GM19238 (cell line): ENCODE data around the gene TXNIP.

ENCODE experiments used
- DNase-seq: peaks from one replicate; pipeline ENCODE4 v3.0.0; 2011; ENCODE audit warnings: low spot score; ENCODE audit not compliant: insufficient read length

TXNIP gene

GRCh38 chr1:145985502-145986439, 10.6 kb downstream of the TXNIP start:
- no peak for DNase-seq

- no peak for DNase-seq
These were observed 11.3 kb downstream of the TXNIP start for GRCh38 chr1:145985129-145985501.

GRCh38 chr1:145983960-145984830, 12.2 kb downstream of the TXNIP start:
- DNase-seq: no peak

GRCh38 chr1:145983206-145983675, 13.1 kb downstream of the TXNIP start:
- no peak for DNase-seq

DNA sequence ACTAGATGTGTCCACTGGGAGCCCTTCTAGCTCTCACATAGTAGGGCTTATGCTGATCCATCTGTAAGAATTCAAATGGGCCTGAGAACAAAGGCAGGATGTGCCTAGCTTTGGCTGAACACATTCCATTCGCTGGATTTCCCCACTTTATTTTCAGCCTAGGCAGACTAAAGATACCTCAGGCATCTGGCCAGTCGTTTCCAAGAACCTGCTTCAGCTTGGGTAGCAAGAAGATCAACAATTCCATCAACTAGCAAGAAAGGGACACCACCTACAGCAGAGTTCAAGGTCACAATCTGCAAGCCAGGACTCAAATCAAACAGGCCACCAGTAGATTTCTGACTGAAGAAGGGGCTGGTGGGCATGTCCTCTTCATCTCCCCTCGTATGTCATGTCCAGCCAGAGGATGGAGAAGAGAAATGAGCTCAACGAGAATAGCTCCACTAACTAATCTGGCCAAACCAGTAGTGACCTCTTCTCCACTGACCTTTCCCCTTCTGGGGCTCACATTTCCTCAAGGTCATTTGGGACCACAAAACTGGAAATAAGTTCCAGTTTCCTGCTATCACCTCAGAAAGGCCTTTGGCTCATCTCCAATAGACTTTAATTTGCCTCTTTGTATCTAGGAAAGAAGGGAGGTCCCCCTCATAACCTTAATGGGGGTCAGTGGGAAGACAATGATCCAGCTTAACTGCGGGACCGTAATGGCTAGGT, 14.2 kb downstream of the TXNIP start:
- no peak for DNase-seq

GRCh38 chr1:145980457-145980994, 15.9 kb downstream of the TXNIP start:
- no peak for DNase-seq

GRCh38 chr1:145979746-145980456, 16.5 kb downstream of the TXNIP start:
- DNase-seq: no peak

- DNase-seq: peak; percentile 77
These were observed 17.3 kb downstream of the TXNIP start for GRCh38 chr1:145978854-145979745.

GRCh38 chr1:145978471-145978853, 17.9 kb downstream of the TXNIP start:
- DNase-seq: no peak

GRCh38 chr1:145977486-145978470, 18.6 kb downstream of the TXNIP start:
- DNase-seq: peak; percentile 54

DNA sequence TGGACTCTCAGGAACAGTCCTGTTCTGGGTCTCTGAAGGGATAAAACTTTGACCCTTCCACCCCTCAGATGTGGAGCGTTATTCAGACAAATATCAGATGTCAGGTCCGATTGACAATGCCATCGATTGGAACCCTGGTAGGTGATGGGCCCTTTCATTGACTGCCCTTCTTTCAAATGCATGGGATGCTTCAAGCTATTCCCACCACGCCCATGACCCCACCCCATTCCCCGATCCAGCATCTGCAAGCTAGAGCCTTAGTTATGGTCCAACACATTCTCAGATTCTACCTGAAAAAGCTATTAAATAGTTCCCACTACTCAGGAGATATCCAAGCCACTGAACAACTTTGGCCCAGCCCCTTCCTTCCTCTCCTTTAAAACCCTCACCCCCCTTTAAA, 19.4 kb downstream of the TXNIP start:
- no peak for DNase-seq

DNA sequence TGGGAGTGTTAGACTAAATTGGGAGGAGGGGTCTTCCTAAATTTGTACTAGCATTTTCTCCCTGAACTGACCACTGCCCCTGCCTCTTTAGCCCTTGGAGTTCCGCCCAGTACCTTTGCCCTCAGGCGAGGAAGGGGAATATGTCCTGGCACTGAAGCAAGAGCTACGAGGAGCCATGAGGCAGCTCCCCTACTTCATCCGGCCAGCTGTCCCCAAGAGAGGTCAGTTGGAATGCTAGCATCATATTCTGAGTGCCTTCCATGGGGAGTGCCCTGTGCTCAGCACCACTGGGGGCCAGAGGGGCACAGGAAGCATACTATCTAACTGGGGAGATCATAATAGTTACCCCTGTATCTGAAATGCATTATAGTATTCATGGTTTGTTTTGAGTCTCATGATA, 21.2 kb downstream of the TXNIP start:
- DNase-seq: no peak

- no peak for DNase-seq
These were observed 21.7 kb downstream of the TXNIP start for GRCh38 chr1:145974721-145975120.

- DNase-seq: no peak
These were observed 23.8 kb downstream of the TXNIP start for GRCh38 chr1:145972580-145972979.

DNA sequence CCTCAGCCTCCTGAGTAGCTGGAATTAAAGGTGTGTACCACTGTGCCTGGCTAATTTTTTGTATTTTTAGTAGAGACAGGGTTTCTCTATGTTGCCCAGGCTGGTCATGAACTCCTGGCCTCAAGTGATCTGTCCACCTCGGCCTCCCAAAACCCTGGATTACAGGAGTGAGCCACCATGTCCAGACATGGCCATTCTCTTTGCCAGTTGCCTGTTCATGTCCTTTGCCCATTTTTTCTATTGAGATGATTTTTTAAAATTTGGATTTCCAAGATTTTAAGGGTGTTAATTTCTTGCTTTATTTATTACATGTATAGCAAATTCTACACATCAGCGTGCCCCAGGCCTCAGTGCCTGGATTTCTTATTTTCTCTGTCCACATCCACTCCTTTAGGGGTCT, 29.1 kb downstream of the TXNIP start:
- DNase-seq: no peak

DNA sequence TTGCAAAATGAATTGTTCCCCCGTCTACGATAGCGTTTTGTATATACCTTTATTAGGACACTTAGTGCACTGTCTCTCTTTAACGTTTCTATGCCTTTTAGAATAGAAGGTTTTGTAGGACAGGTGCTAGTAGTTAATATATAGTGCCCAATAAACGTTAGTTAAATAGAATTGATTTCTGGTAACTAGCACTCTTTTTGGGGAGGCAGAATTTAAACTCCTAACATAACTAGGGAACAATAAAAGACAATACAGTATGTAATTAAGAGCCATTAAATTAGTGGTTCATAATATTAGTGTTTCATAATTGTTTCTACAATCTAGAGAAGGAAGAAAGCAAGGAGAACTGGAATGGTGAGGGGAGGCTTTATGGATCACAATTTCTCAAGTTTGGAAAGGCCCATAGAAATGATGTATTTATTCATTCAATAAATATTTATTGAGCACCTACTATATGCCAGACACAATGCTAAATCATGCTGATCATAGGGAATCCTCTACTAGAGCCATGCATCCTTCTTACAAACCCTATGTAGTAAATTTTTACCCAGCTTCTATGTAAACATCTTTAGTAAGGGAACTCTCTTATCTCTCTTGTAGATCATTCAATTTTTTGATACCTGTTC, 31.1 kb downstream of the TXNIP start:
- DNase-seq: no peak

GRCh38 chr1:145964328-145965118, 31.9 kb downstream of the TXNIP start, which contains the start of the genes ANKRD34A and POLR3GL:
TSS of gene ANKRD34A (minus strand) at chr1:145964575. CDS start at chr1:145961759, 2,816 bp downstream.
TSS of gene POLR3GL (plus strand) at chr1:145964690. CDS start at chr1:145974866, 10,176 bp downstream.
- DNase-seq: peak; percentile 90
